ENCODE measurements around the gene C20orf96.
"Not testable (repeated sequence)": the region's sequence is repeated elsewhere in the genome, so short reads cannot be mapped to it uniquely, and the experiment has no call there.

Gene C20orf96

GRCh38 chr20:252801-253200 is 37.7 kb downstream of the C20orf96 start:
- Mint-ChIP-seq H3K4me3 (no peak overlapping the region), H3K27ac (no peak overlapping the region), H3K36me3 (no peaks in the 10 kb centered on the region), H3K9me3 (ENCODE audit: low read depth) (no peaks in the 10 kb centered on the region), H3K4me1 (ENCODE audit: low read depth) (peaks cover 8% of the 10 kb centered on the region), H3K27me3 (no peaks in the 10 kb centered on the region)

GRCh38 chr20:251354-251753 is 39.2 kb downstream of the C20orf96 start:
- Mint-ChIP-seq H3K9me3 (ENCODE audit: low read depth) (no peaks in the 10 kb centered on the region), H3K4me3 (no peak overlapping the region), H3K27me3 (no peaks in the 10 kb centered on the region), H3K36me3 (no peaks in the 10 kb centered on the region), H3K4me1 (ENCODE audit: low read depth) (peaks cover 8% of the 10 kb centered on the region), H3K27ac (no peak overlapping the region)

GRCh38 chr20:242905-243304 is 47.6 kb downstream of the C20orf96 start:
- H3K4me1 Mint-ChIP-seq (ENCODE audit: low read depth) = peaks cover 8% of the 10 kb centered on the region
- no peak overlapping the region for H3K4me3 Mint-ChIP-seq
- no peak overlapping the region for H3K27ac Mint-ChIP-seq
- no peaks in the 10 kb centered on the region for H3K27me3 Mint-ChIP-seq
- no peaks in the 10 kb centered on the region for H3K36me3 Mint-ChIP-seq
- H3K9me3 Mint-ChIP-seq (ENCODE audit: low read depth) = no peaks in the 10 kb centered on the region

- H3K9me3 Mint-ChIP-seq (ENCODE audit: low read depth) = no peaks in the 10 kb centered on the region
- H3K4me1 Mint-ChIP-seq (ENCODE audit: low read depth) = peaks cover 29% of the 10 kb centered on the region
- H3K36me3 Mint-ChIP-seq = no peaks in the 10 kb centered on the region
- peak overlapping the region; percentile 89 for H3K27ac Mint-ChIP-seq
- H3K27me3 Mint-ChIP-seq = no peaks in the 10 kb centered on the region
- peak overlapping the region; percentile 73 for H3K4me3 Mint-ChIP-seq
Observed at GRCh38 chr20:237929-238328, 52.6 kb downstream of the C20orf96 start.

- H3K36me3 Mint-ChIP-seq = no peaks in the 10 kb centered on the region
- peaks cover 29% of the 10 kb centered on the region for H3K4me1 Mint-ChIP-seq (ENCODE audit: low read depth)
- no peaks in the 10 kb centered on the region for H3K27me3 Mint-ChIP-seq
- peak overlapping the region; percentile 89 for H3K27ac Mint-ChIP-seq
- no peaks in the 10 kb centered on the region for H3K9me3 Mint-ChIP-seq (ENCODE audit: low read depth)
- H3K4me3 Mint-ChIP-seq = peak overlapping the region; percentile 73
Observed at GRCh38 chr20:237489-237888, 53.1 kb downstream of the C20orf96 start.

- no peaks in the 10 kb centered on the region for H3K27me3 Mint-ChIP-seq
- H3K27ac Mint-ChIP-seq = no peak overlapping the region
- peaks cover 29% of the 10 kb centered on the region for H3K4me1 Mint-ChIP-seq (ENCODE audit: low read depth)
- H3K36me3 Mint-ChIP-seq = no peaks in the 10 kb centered on the region
- no peak overlapping the region for H3K4me3 Mint-ChIP-seq
- H3K9me3 Mint-ChIP-seq (ENCODE audit: low read depth) = no peaks in the 10 kb centered on the region
Observed at GRCh38 chr20:235891-236290, 54.7 kb downstream of the C20orf96 start.

GRCh38 chr20:227439-228105 is 63.0 kb downstream of the C20orf96 start:
- peak overlapping the region; percentile 51 for H3K27ac Mint-ChIP-seq
- H3K36me3 Mint-ChIP-seq = peaks cover 2% of the 10 kb centered on the region
- H3K9me3 Mint-ChIP-seq (ENCODE audit: low read depth) = peaks cover 4% of the 10 kb centered on the region
- H3K4me3 Mint-ChIP-seq = peak overlapping the region; percentile 14
- peaks cover 28% of the 10 kb centered on the region for H3K4me1 Mint-ChIP-seq (ENCODE audit: low read depth)
- no peaks in the 10 kb centered on the region for H3K27me3 Mint-ChIP-seq

GRCh38 chr20:226958-227357 is 63.6 kb downstream of the C20orf96 start, which contains the start of gene DEFB129:
DEFB129 (plus strand) TSS chr20:227258; CDS start chr20:227289, 31 bp downstream.
- Mint-ChIP-seq H3K27ac (peak within 1 kb of the TSS; percentile 70), H3K4me3 (peak within 1 kb of the TSS; percentile 14), H3K4me1 (ENCODE audit: low read depth) (peaks cover 28% of the 10 kb centered on the region), H3K36me3 (peaks cover 2% of the 10 kb centered on the region), H3K9me3 (ENCODE audit: low read depth) (peaks cover 4% of the 10 kb centered on the region), H3K27me3 (no peaks in the 10 kb centered on the region)

GRCh38 chr20:225879-226278 is 64.7 kb downstream of the C20orf96 start:
- H3K27ac Mint-ChIP-seq = peak overlapping the region; percentile 70
- not testable (repeated sequence) for H3K9me3 Mint-ChIP-seq (ENCODE audit: low read depth); H3K36me3 Mint-ChIP-seq; H3K27me3 Mint-ChIP-seq; H3K4me3 Mint-ChIP-seq
- H3K4me1 Mint-ChIP-seq (ENCODE audit: low read depth) = peaks cover 28% of the 10 kb centered on the region

- Mint-ChIP-seq H3K4me1 (ENCODE audit: low read depth) (peaks cover 6% of the 10 kb centered on the region), H3K27me3 (peaks cover 16% of the 10 kb centered on the region), H3K27ac (no peak overlapping the region), H3K36me3 (peaks cover 7% of the 10 kb centered on the region), H3K9me3 (ENCODE audit: low read depth) (peaks cover 4% of the 10 kb centered on the region), H3K4me3 (no peak overlapping the region)
Observed at GRCh38 chr20:221258-221830, 69.2 kb downstream of the C20orf96 start.

All from activated naive CD8-positive, alpha-beta T cell (primary cell).